Posterior cingulate gyrus (tissue), 11 donors: ENCODE results near the gene RMND1.
A peak's percentile ranks its signal among the peaks of the same experiment; 100 is the strongest.
"Not testable (repeated sequence)": the region's sequence is repeated elsewhere in the genome, so short reads cannot be mapped to it uniquely, and the experiment has no call there.

Experiments used
- DNase-seq, 10 donors: peaks; one replicate each; pipeline versions ENCODE4 v3.0.0 to v3.0.0-alpha.2; 2020 to 2021; ENCODE audit warnings: mixed read lengths in 3 of 10
- intact Hi-C: fragments of 100-400 bp; cut with DNase I; formaldehyde crosslinking; loops from one replicate; pipeline ENCODE4 v1.15.1; 2023

Gene RMND1

GRCh38 chr6:151389618-151390275 lies 62.2 kb downstream of the RMND1 start:
- peak; percentile 23 to 90 (median 49) for DNase-seq
- intact Hi-C loops: loop anchor here (1.0 kb wide), 1 partner anchor 63 kb away; the partner anchor contains the start of gene RMND1

- intact Hi-C loops: no loop called here
- no peak for DNase-seq
These were observed 62.8 kb downstream of the RMND1 start for GRCh38 chr6:151388997-151389617.

GRCh38 chr6:151388236-151388635 lies 63.7 kb downstream of the RMND1 start:
- intact Hi-C loops: no loop called here
- no peak for DNase-seq

GRCh38 chr6:151387175-151387970 lies 64.6 kb downstream of the RMND1 start:
- no peak for DNase-seq
- intact Hi-C loops: no loop called here

- intact Hi-C loops: no loop called here
These were observed 66.7 kb downstream of the RMND1 start for GRCh38 chr6:151385177-151385576.

GRCh38 chr6:151384151-151384550 lies 67.8 kb downstream of the RMND1 start:
- intact Hi-C loops: no loop called here
- no peak for DNase-seq

More at GRCh38 chr6:151385177-151385576, 66.7 kb downstream of the RMND1 start:
- no peak for DNase-seq

GRCh38 chr6:151382631-151383030 lies 69.3 kb downstream of the RMND1 start:
- DNase-seq, intact Hi-C loops: not testable (repeated sequence)

GRCh38 chr6:151381722-151382121 lies 70.2 kb downstream of the RMND1 start:
- DNase-seq: no peak
- intact Hi-C loops: no loop called here

GRCh38 chr6:151380848-151381205 lies 71.1 kb downstream of the RMND1 start:
- DNase-seq: no peak
- intact Hi-C loops: no loop called here

- no peak for DNase-seq
- intact Hi-C loops: no loop called here
These were observed 71.7 kb downstream of the RMND1 start for GRCh38 chr6:151379933-151380847.

- DNase-seq: no peak
- intact Hi-C loops: no loop called here
These were observed 74.8 kb downstream of the RMND1 start for GRCh38 chr6:151377095-151377494.

GRCh38 chr6:151376440-151376839 lies 75.5 kb downstream of the RMND1 start:
- no peak for DNase-seq

GRCh38 chr6:151375833-151376232 lies 76.1 kb downstream of the RMND1 start:
- intact Hi-C loops: no loop called here
- DNase-seq: no peak

More at GRCh38 chr6:151376440-151376839, 75.5 kb downstream of the RMND1 start:
- intact Hi-C loops: no loop called here

GRCh38 chr6:151374036-151374683 lies 77.8 kb downstream of the RMND1 start:
- no peak for DNase-seq

GRCh38 chr6:151372164-151372563 lies 79.8 kb downstream of the RMND1 start:
- intact Hi-C loops: no loop called here
- no peak for DNase-seq

More at GRCh38 chr6:151374036-151374683, 77.8 kb downstream of the RMND1 start:
- intact Hi-C loops: no loop called here

GRCh38 chr6:151370509-151371078 lies 81.3 kb downstream of the RMND1 start:
- DNase-seq: no peak
- intact Hi-C loops: no loop called here

GRCh38 chr6:151365233-151365632 lies 86.7 kb downstream of the RMND1 start:
- no peak for DNase-seq
- intact Hi-C loops: no loop called here

GRCh38 chr6:151359486-151359885 lies 92.4 kb downstream of the RMND1 start:
- no peak for DNase-seq
- intact Hi-C loops: no loop called here

- intact Hi-C loops: no loop called here
- DNase-seq: no peak
These were observed 93.5 kb downstream of the RMND1 start for GRCh38 chr6:151358475-151358874.
